WERI-Rb-1 (cell line): ENCODE data around the gene LIN52.
"Not testable (repeated sequence)": the region's sequence is repeated elsewhere in the genome, so short reads cannot be mapped to it uniquely, and the experiment has no call there.

ENCODE experiments used
- DNase-seq: peaks from one replicate; pipeline ENCODE4 v3.0.0-alpha.2; 2020
- H3K27ac ChIP-seq: fragments of 250-450 bp; sonication (Bioruptor Pico); 2 replicates; pipeline ENCODE4 v1.5.1; 2020; ENCODE audit warnings: mild to moderate bottlenecking, moderate library complexity
- H3K27me3 ChIP-seq: fragments of 250-450 bp; sonication (Bioruptor Pico); 2 replicates; pipeline ENCODE4 v1.5.1; 2021; ENCODE audit warnings: mild to moderate bottlenecking, low read depth, moderate library complexity; ENCODE audit not compliant: insufficient read depth, severe bottlenecking
- H3K36me3 ChIP-seq: fragments of 250-450 bp; sonication (Bioruptor Pico); 2 replicates; pipeline ENCODE4 v1.5.1; 2020; ENCODE audit warnings: mild to moderate bottlenecking, moderate library complexity
- H3K4me3 ChIP-seq: 2 replicates; pipeline ENCODE4 v1.5.1; 2011; ENCODE audit warnings: low read depth, mild to moderate bottlenecking, control low read depth, low read length
- H3K9me3 ChIP-seq: fragments of 250-450 bp; sonication (Bioruptor Pico); 2 replicates; pipeline ENCODE4 v1.5.1; 2021; ENCODE audit warnings: mild to moderate bottlenecking, moderate library complexity; ENCODE audit not compliant: severe bottlenecking
- CTCF ChIP-seq: IDR thresholded peaks from 2 replicates; pipeline ENCODE4 v1.5.1; 2011; ENCODE audit warnings: low read depth, mild to moderate bottlenecking, control low read depth, inconsistent platforms, low read length

Gene LIN52

GRCh38 chr14:74109369-74109768 is 24.6 kb downstream of the LIN52 start:
- TF ChIP-seq CTCF: no peak
- DNase-seq: no peak
- no peaks in the 10 kb centered on the region for H3K9me3 ChIP-seq
- H3K4me3 ChIP-seq: no peak overlapping the region
- no peak overlapping the region for H3K27ac ChIP-seq
- peaks cover 11% of the 10 kb centered on the region for H3K36me3 ChIP-seq
- no peaks in the 10 kb centered on the region for H3K27me3 ChIP-seq

GRCh38 chr14:74111395-74112216 is 26.9 kb downstream of the LIN52 start:
- not testable (repeated sequence) for H3K4me3 ChIP-seq, H3K27me3 ChIP-seq, H3K27ac ChIP-seq, DNase-seq, H3K9me3 ChIP-seq, H3K36me3 ChIP-seq
- TF ChIP-seq CTCF: 0 out of 2 replicates have a peak, but pooled peaks have one; percentile 31

- not testable (repeated sequence) for H3K27me3 ChIP-seq, H3K9me3 ChIP-seq, DNase-seq, H3K36me3 ChIP-seq, H3K27ac ChIP-seq, H3K4me3 ChIP-seq
These were observed 40.7 kb downstream of the LIN52 start for GRCh38 chr14:74125487-74125886.

- H3K4me3 ChIP-seq: no peak overlapping the region
- H3K36me3 ChIP-seq: no peaks in the 10 kb centered on the region
- H3K27me3 ChIP-seq: no peaks in the 10 kb centered on the region
- no peaks in the 10 kb centered on the region for H3K9me3 ChIP-seq
- no peak for DNase-seq
- TF ChIP-seq CTCF: no peak
- no peak overlapping the region for H3K27ac ChIP-seq
These were observed 41.7 kb downstream of the LIN52 start for GRCh38 chr14:74126315-74127013.

GRCh38 chr14:74127634-74128033 is 42.9 kb downstream of the LIN52 start:
- Histone ChIP-seq H3K27ac (no peak overlapping the region), H3K9me3 (no peaks in the 10 kb centered on the region), H3K27me3 (no peaks in the 10 kb centered on the region), H3K4me3 (no peak overlapping the region), H3K36me3 (no peaks in the 10 kb centered on the region)
- DNase-seq: no peak
- no peak for TF ChIP-seq CTCF

- no peaks in the 10 kb centered on the region for H3K27me3 ChIP-seq
- TF ChIP-seq CTCF: no peak
- no peak overlapping the region for H3K27ac ChIP-seq
- no peaks in the 10 kb centered on the region for H3K36me3 ChIP-seq
- H3K9me3 ChIP-seq: no peaks in the 10 kb centered on the region
- no peak overlapping the region for H3K4me3 ChIP-seq
- no peak for DNase-seq
These were observed 49.2 kb downstream of the LIN52 start for GRCh38 chr14:74133833-74134481.
